Measurements from ENCODE around the gene C1R. TPM values are rescaled to one million over a fixed set of nuclear protein-coding genes. Genes with fewer than 3 reads are reported as not detected.

C1R gene
- total and polyA plus RNA-seq, 4 donors: 268 to 525 (median 434) TPM

GRCh38 chr12:7068240-7068993, 23.8 kb downstream of the C1R start:
- TF ChIP-seq, protein P1, sequence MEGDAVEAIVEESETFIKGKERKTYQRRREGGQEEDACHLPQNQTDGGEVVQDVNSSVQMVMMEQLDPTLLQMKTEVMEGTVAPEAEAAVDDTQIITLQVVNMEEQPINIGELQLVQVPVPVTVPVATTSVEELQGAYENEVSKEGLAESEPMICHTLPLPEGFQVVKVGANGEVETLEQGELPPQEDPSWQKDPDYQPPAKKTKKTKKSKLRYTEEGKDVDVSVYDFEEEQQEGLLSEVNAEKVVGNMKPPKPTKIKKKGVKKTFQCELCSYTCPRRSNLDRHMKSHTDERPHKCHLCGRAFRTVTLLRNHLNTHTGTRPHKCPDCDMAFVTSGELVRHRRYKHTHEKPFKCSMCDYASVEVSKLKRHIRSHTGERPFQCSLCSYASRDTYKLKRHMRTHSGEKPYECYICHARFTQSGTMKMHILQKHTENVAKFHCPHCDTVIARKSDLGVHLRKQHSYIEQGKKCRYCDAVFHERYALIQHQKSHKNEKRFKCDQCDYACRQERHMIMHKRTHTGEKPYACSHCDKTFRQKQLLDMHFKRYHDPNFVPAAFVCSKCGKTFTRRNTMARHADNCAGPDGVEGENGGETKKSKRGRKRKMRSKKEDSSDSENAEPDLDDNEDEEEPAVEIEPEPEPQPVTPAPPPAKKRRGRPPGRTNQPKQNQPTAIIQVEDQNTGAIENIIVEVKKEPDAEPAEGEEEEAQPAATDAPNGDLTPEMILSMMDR (IDR thresholded peaks at IDR 0.05; ENCODE audit: control extremely low read depth, extremely low read depth): no peak

GRCh38 chr12:7067096-7067495, 25.1 kb downstream of the C1R start:
- Histone ChIP-seq H3K36me3 (ENCODE audit: control insufficient read depth in 4 of 4, insufficient read depth in 4 of 4, low read length in 4 of 4) (peaks cover 0 to 13% (median 7%) of the 10 kb centered on the region in 4 donors), H3K27ac (ENCODE audit: low read depth in 1 of 2, low read length in 1 of 2) (no peak overlapping the region), H3K27me3 (ENCODE audit: control insufficient read depth in 3 of 3, insufficient read depth in 3 of 3, low read length in 2 of 3) (no peaks in the 10 kb centered on the region), H3K4me1 (ENCODE audit: control insufficient read depth in 5 of 5, insufficient read depth in 5 of 5, low read length in 5 of 5) (peaks cover 0 to 1% (median 0%) of the 10 kb centered on the region in 5 donors), H3K9ac (ENCODE audit: insufficient read depth in 1 of 2, low read length in 2 of 2) (no peak overlapping the region), H3K4me3 (no peak overlapping the region), H3K9me3 (ENCODE audit: control insufficient read depth in 4 of 4, insufficient read depth in 3 of 4, low read length in 3 of 4) (no peaks in the 10 kb centered on the region)
- ATAC-seq (ENCODE audit: insufficient read depth, low FRiP score): no peak
- WGBS, 2 donors: 85 to 92% methylated on average over 7 of the region's 7 CpGs
- no peak for DNase-seq
- TF ChIP-seq, protein P1 (IDR thresholded peaks at IDR 0.05; ENCODE audit: control extremely low read depth, extremely low read depth): no peak

More at GRCh38 chr12:7068240-7068993, 23.8 kb downstream of the C1R start:
- Histone ChIP-seq H3K27me3 (ENCODE audit: control insufficient read depth in 3 of 3, insufficient read depth in 3 of 3, low read length in 2 of 3) (no peaks in the 10 kb centered on the region), H3K4me3 (no peak overlapping the region), H3K27ac (ENCODE audit: low read depth in 1 of 2, low read length in 1 of 2) (peak overlapping the region in 1 of 2 donors; percentile 17), H3K9ac (ENCODE audit: insufficient read depth in 1 of 2, low read length in 2 of 2) (no peak overlapping the region), H3K9me3 (ENCODE audit: control insufficient read depth in 4 of 4, insufficient read depth in 3 of 4, low read length in 3 of 4) (no peaks in the 10 kb centered on the region), H3K36me3 (ENCODE audit: control insufficient read depth in 4 of 4, insufficient read depth in 4 of 4, low read length in 4 of 4) (peaks cover 0 to 13% (median 7%) of the 10 kb centered on the region in 4 donors), H3K4me1 (ENCODE audit: control insufficient read depth in 5 of 5, insufficient read depth in 5 of 5, low read length in 5 of 5) (peaks cover 0 to 1% (median 0%) of the 10 kb centered on the region in 5 donors)
- WGBS, 2 donors: 57 to 59% methylated on average over 11 of the region's 11 CpGs
- DNase-seq: no peak
- ATAC-seq (ENCODE audit: insufficient read depth, low FRiP score): peak; percentile 61

- Histone ChIP-seq H3K27me3 (ENCODE audit: control insufficient read depth in 3 of 3, insufficient read depth in 3 of 3, low read length in 2 of 3) (no peaks in the 10 kb centered on the region), H3K4me3 (no peak overlapping the region), H3K4me1 (ENCODE audit: control insufficient read depth in 5 of 5, insufficient read depth in 5 of 5, low read length in 5 of 5) (peaks cover 0 to 1% (median 0%) of the 10 kb centered on the region in 5 donors), H3K27ac (ENCODE audit: low read depth in 1 of 2, low read length in 1 of 2) (no peak overlapping the region), H3K9me3 (ENCODE audit: control insufficient read depth in 4 of 4, insufficient read depth in 3 of 4, low read length in 3 of 4) (no peaks in the 10 kb centered on the region), H3K36me3 (ENCODE audit: control insufficient read depth in 4 of 4, insufficient read depth in 4 of 4, low read length in 4 of 4) (peaks cover 0 to 13% (median 7%) of the 10 kb centered on the region in 4 donors), H3K9ac (ENCODE audit: insufficient read depth in 1 of 2, low read length in 2 of 2) (no peak overlapping the region)
- ATAC-seq (ENCODE audit: insufficient read depth, low FRiP score): no peak
- no peak for DNase-seq
- TF ChIP-seq, protein P1 (IDR thresholded peaks at IDR 0.05; ENCODE audit: control extremely low read depth, extremely low read depth): no peak
- 91% methylated on average over 2 of the region's 2 CpGs for WGBS, 2 donors
These were observed 25.6 kb downstream of the C1R start for GRCh38 chr12:7066596-7066995.

All from lung (tissue), 12 donors.